Uterus (tissue), 4 donors: ENCODE results near the gene TM4SF1. TPM values are rescaled to one million over a fixed set of nuclear protein-coding genes. Genes with fewer than 3 reads are reported as not detected.
A peak's percentile ranks its signal among the peaks of the same experiment; 100 is the strongest.

Experiments used
- DNase-seq, 2 donors: peaks; one replicate each; pipeline ENCODE4 v3.0.0-alpha.2; 2019 to 2020
- H3K27ac ChIP-seq, 2 donors: fragments of 200-600 bp; sonication (generic); 1 replicate in 1 of 2; 2 replicates in 1 of 2; pipeline ENCODE4 v1.5.1; 2016 to 2018
- H3K27me3 ChIP-seq, 2 donors: fragments of 200-600 bp; sonication (generic); one replicate each; pipeline ENCODE4 v1.5.1; 2018 to 2019; ENCODE audit warnings: control low read depth in 1 of 2
- H3K36me3 ChIP-seq, 2 donors: fragments of 200-600 bp; sonication (generic); one replicate each; pipeline ENCODE4 v1.5.1; 2019; ENCODE audit warnings: control low read depth in 1 of 2
- H3K4me1 ChIP-seq, 2 donors: fragments of 200-600 bp; sonication (generic); one replicate each; pipeline ENCODE4 v1.5.1; 2018 to 2019; ENCODE audit warnings: control low read depth in 1 of 2
- H3K4me3 ChIP-seq, 2 donors: fragments of 200-600 bp; sonication (generic); 1 replicate in 1 of 2; 2 replicates in 1 of 2; pipeline ENCODE4 v1.5.1; 2018 to 2019; ENCODE audit warnings: mild to moderate bottlenecking in 1 of 2
- H3K9me3 ChIP-seq, 2 donors: fragments of 200-600 bp; sonication (generic); one replicate each; pipeline ENCODE4 v1.5.1; 2019; ENCODE audit warnings: control low read depth in 1 of 2
- POLR2A ChIP-seq, 2 donors: fragments of 450-650 bp; IDR thresholded peaks; one replicate each; pipeline ENCODE4 v1.6.1; 2016; ENCODE audit warnings: antibody characterized with exemption in 2 of 2, mild to moderate bottlenecking in 1 of 2, moderate library complexity in 1 of 2
- intact Hi-C: fragments of 100-400 bp; cut with DNase I; formaldehyde crosslinking; loops from one replicate; pipeline ENCODE4 v1.15.1; 2023; ENCODE audit warnings: low total_unique reads
- total RNA-seq, 4 donors: library from RNA; depleted of rRNA in 3 of 4; stranded (reverse); fragments of >200 nt in 3 of 4; gene quantifications; one replicate each; pipeline versions ENCODE4 v1.1.0 to v1.2.4, GENCODE V29; 2014 to 2023
- TF ChIP-seq, protein P1 (sequence below), 4 experiments: fragments of 200-600 bp in 2 of 4; fragments of 450-650 bp in 2 of 4; sonication (generic) in 2 of 4; IDR thresholded peaks; one replicate each; pipeline ENCODE4 v1.5.1; 2016 to 2019; ENCODE audit warnings: antibody characterized with exemption in 4 of 4, mild to moderate bottlenecking in 2 of 4, moderate library complexity in 1 of 4
- donor health status: DM: yes; HTN: yes; CAD: no.

TM4SF1 gene
- total RNA-seq, 4 donors from 2014 or later, result 102 to 118 (median 113) TPM

DNA sequence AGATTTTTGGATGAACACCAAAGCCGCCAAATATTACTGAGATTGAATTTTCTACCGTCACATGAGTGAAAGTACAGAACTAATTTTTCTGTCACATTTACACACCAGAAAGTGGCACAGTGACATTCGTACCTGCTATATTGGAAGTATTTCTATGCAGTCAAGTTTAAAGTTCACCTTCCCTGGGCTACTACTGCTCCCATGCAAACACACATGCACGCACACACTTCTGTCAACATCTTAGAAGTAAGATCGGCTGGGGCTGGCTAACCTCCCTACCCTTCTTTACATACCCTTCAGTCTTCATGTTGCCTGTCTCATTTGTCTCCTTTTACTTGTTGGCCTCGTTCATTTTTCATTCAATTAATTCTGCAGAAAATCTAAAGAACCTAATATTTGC lies 19.0 kb upstream of the TM4SF1 start:
- Histone ChIP-seq H3K36me3 (no peaks in the 10 kb centered on the region), H3K27me3 (no peaks in the 10 kb centered on the region), H3K4me3 (no peak overlapping the region), H3K4me1 (no peaks in the 10 kb centered on the region), H3K27ac (no peak overlapping the region), H3K9me3 (no peaks in the 10 kb centered on the region)
- DNase-seq, result no peak
- TF ChIP-seq, protein P1, sequence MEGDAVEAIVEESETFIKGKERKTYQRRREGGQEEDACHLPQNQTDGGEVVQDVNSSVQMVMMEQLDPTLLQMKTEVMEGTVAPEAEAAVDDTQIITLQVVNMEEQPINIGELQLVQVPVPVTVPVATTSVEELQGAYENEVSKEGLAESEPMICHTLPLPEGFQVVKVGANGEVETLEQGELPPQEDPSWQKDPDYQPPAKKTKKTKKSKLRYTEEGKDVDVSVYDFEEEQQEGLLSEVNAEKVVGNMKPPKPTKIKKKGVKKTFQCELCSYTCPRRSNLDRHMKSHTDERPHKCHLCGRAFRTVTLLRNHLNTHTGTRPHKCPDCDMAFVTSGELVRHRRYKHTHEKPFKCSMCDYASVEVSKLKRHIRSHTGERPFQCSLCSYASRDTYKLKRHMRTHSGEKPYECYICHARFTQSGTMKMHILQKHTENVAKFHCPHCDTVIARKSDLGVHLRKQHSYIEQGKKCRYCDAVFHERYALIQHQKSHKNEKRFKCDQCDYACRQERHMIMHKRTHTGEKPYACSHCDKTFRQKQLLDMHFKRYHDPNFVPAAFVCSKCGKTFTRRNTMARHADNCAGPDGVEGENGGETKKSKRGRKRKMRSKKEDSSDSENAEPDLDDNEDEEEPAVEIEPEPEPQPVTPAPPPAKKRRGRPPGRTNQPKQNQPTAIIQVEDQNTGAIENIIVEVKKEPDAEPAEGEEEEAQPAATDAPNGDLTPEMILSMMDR (IDR thresholded peaks at IDR 0.05), result no peak
- TF ChIP-seq POLR2A (IDR thresholded peaks at IDR 0.05), result no peak
- intact Hi-C loops, result no loop called here

DNA sequence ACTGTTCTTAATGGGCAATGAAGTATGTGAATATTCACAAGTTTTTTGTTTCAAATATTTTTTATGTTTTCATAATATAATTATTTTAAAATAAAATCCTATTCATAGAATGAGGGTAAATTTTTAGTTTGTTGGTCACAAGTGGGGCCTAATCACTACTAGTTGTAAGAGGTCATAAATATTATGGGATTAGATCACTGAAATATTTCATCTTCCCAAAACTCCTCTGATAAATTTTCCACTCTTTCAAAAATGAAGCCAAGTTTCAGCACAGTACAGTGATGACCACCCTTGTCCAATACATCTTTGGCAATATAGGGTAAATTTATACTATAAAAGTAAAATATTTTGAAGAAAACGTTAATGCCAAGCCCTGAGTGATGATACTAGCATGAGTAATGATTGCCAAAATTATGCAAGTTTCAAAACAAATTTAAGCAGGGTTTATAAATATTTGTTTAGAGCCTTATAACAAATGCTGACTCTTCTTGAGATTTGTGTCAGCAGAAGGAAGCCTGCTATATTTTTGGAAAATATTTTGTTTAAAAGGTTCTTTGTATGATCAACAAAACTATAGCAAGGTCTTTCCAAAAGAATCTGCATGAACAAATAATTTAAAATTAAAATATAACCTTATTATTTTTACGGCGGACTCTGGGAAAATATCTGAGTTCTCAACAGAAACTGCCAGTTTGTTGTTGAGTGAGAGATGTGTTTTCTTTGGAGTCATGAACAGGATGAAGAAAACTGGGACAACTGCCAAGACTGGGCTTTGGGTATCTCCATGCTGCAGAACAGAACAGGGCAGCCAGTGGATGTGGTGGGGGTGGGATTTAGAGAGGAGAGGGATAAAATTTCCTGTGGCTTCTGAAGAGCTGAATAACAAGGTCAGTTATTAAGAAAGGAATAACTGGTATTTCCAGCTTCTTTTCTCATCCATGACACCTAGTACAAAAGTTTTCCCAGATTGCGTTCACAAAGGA lies 17.9 kb upstream of the TM4SF1 start:
- no peaks in the 10 kb centered on the region for H3K36me3 ChIP-seq
- H3K27ac ChIP-seq, result peak overlapping the region in 1 of 2 donors; percentile 26
- DNase-seq, result no peak
- no peaks in the 10 kb centered on the region for H3K27me3 ChIP-seq
- no peak for TF ChIP-seq POLR2A (IDR thresholded peaks at IDR 0.05)
- TF ChIP-seq, protein P1 (IDR thresholded peaks at IDR 0.05), result no peak
- intact Hi-C loops, result no loop called here
- H3K4me3 ChIP-seq, result no peak overlapping the region
- no peaks in the 10 kb centered on the region for H3K4me1 ChIP-seq
- H3K9me3 ChIP-seq, result no peaks in the 10 kb centered on the region

DNA sequence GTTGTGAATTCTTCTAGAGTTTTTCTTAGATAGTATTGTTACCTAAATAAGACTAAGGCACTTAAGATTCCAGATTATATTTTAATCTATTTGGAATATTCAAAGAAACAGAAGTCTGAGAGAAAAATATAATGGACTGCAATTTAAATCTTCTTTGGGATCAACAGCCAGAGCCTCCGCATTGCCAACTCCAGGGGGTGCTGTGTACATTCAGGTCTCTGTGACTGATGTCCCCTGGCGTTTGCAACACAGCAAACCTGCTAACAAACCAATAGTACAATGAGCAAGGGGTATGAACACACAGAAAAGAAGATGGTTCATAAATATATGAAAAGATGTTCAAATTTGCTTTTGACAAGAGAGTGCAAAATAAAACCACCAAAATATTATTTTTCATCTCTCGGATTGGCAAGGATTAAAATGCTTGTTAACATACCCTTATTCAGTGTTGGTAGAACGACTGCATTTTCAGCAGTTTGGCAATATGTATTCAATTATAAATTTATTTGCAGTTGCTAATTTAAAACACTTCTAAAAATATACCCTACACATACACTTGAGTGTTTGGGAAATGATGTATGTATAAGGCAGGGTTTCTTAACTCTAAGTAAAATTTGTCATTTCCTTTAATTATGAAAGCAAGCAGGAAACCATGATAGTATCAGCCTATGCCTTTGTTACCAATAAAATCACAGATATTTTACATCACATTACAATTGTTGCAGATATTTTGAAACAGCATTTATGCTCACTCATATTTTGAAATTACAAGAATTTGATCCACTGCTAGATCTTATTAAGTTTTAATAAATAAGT lies 16.1 kb upstream of the TM4SF1 start:
- DNase-seq, result peak; percentile 50 to 62
- intact Hi-C loops, result no loop called here

DNA sequence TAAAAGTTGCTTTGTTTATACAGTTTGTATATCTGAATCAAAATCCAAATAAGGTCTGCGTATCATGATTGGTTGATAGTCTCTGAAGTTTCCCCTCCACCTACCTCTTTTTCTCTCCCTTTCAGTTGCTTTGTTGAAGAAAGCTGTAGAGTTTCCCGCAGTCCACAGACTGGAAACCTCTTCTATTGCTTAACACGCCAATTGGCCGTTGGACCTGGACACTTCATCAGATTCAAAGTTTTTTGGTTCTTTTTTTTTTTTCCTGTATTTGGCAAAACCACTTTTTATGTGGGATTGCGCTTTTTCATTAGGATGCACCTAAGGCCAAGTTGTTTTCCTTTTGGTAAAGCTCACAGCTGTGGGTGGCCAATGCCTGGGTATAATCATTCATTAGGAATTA lies 14.5 kb upstream of the TM4SF1 start:
- Histone ChIP-seq H3K4me3 (no peak overlapping the region), H3K4me1 (no peaks in the 10 kb centered on the region), H3K9me3 (no peaks in the 10 kb centered on the region), H3K27ac (no peak overlapping the region), H3K36me3 (no peaks in the 10 kb centered on the region), H3K27me3 (no peaks in the 10 kb centered on the region)
- TF ChIP-seq, protein P1 (IDR thresholded peaks at IDR 0.05), result no peak
- no peak for DNase-seq
- intact Hi-C loops, result no loop called here

More for the DNA sequence above, 16.1 kb upstream of the TM4SF1 start:
- no peak overlapping the region for H3K4me3 ChIP-seq
- H3K4me1 ChIP-seq, result no peaks in the 10 kb centered on the region
- H3K27me3 ChIP-seq, result no peaks in the 10 kb centered on the region
- no peaks in the 10 kb centered on the region for H3K36me3 ChIP-seq
- H3K27ac ChIP-seq, result no peak overlapping the region
- no peaks in the 10 kb centered on the region for H3K9me3 ChIP-seq
- no peak for TF ChIP-seq POLR2A (IDR thresholded peaks at IDR 0.05)
- TF ChIP-seq, protein P1 (IDR thresholded peaks at IDR 0.05), result peak; percentile 66 to 80 (median 72)
